ENCODE measurements around the gene LTBP1. TPM values are rescaled to one million over a fixed set of nuclear protein-coding genes. Genes with fewer than 3 reads are reported as not detected.

Gene LTBP1
- total and polyA plus RNA-seq, 2 experiments from 2014 or later: 15.7 to 49.8 TPM

- TF ChIP-seq ZNF462 (CRISPR knock-in tag; IDR thresholded peaks at IDR 0.05) (no peak), ETS1 (IDR thresholded peaks at IDR 0.05) (no peak), NANOG (IDR thresholded peaks at IDR 0.05; ENCODE audit: borderline replicate concordance) (no peak), ZNF331 (CRISPR knock-in tag; IDR thresholded peaks at IDR 0.05; ENCODE audit: low read depth) (no peak), EZH2 (IDR thresholded peaks at IDR 0.05; ENCODE audit: low read depth, unreplicated experiment) (no peak)
These were observed 221.0 kb downstream of the LTBP1 start (continued) for GRCh38 chr2:33167622-33168245.

GRCh38 chr2:33168425-33168824 is 221.7 kb downstream of the LTBP1 start:
- Histone ChIP-seq H3F3A (replicated peaks; ENCODE audit: low read depth) (no peaks in the 10 kb centered on the region), H3K4me1 (ENCODE audit: insufficient read depth) (no peaks in the 10 kb centered on the region), H2AFZ (no peak overlapping the region), H3K9me2 (ENCODE audit: insufficient read depth) (no peaks in the 10 kb centered on the region), H4K20me1 (replicated peaks; ENCODE audit: insufficient read depth) (no peaks in the 10 kb centered on the region), H3K27ac (ENCODE audit: low read depth) (no peak overlapping the region), H3K4me3 (no peak overlapping the region), H3K4me2 (no peak overlapping the region), H3K79me2 (replicated peaks; ENCODE audit: insufficient read depth) (no peaks in the 10 kb centered on the region), H3K27me3 (ENCODE audit: insufficient read depth) (no peaks in the 10 kb centered on the region), H3K36me3 (ENCODE audit: insufficient read depth) (peaks cover 3% of the 10 kb centered on the region; the same call in 1 of the 2 replicates)
- Mint-ChIP-seq H3K27ac (0 out of 2 replicates have a peak overlapping the region, but pooled peaks have one; percentile 28), H3K27me3 (ENCODE audit: insufficient read depth, low read depth, poor library complexity) (no peaks in the 10 kb centered on the region), H3K4me3 (no peak overlapping the region), H3K9me3 (peaks cover 10% of the 10 kb centered on the region), H3K4me1 (peaks cover 3% of the 10 kb centered on the region), H3K36me3 (ENCODE audit: low read depth) (peaks cover 10% of the 10 kb centered on the region; the same call in 2 of the 3 replicates)
- ATAC-seq: no peak
- no peak for DNase-seq (ENCODE audit: low spot score)
- no peak for TF ChIP-seq ZNF331 (CRISPR knock-in tag; IDR thresholded peaks at IDR 0.05; ENCODE audit: low read depth)
- no peak for TF ChIP-seq ZNF114 (CRISPR knock-in tag; IDR thresholded peaks at IDR 0.05)
- TF ChIP-seq STAT1 (IDR thresholded peaks at IDR 0.05; ENCODE audit: unreplicated experiment): no peak
- TF ChIP-seq EZH2phosphoT487 (IDR thresholded peaks at IDR 0.05; ENCODE audit: unreplicated experiment): no peak
- TF ChIP-seq JUNB (IDR thresholded peaks at IDR 0.05; ENCODE audit: unreplicated experiment): no peak
- TF ChIP-seq NANOG (IDR thresholded peaks at IDR 0.05; ENCODE audit: borderline replicate concordance): no peak
- TF ChIP-seq EZH2 (IDR thresholded peaks at IDR 0.05; ENCODE audit: low read depth, unreplicated experiment): no peak
- no peak for TF ChIP-seq REST (IDR thresholded peaks at IDR 0.05; ENCODE audit: unreplicated experiment)
- TF ChIP-seq CREB1 (CRISPR knock-in tag; IDR thresholded peaks at IDR 0.05; ENCODE audit: low read depth): no peak

Measured in GM23338 (cell line).